ENCODE results near the gene SSBP4. TPM values are rescaled to one million over a fixed set of nuclear protein-coding genes. Genes with fewer than 3 reads are reported as not detected.

Gene SSBP4
- total and polyA plus RNA-seq, 12 donors, result 17.6 to 51.6 (median 30.1) TPM

- ATAC-seq, result no peak
- peak overlapping the region in 9 of 10 donors; percentile 10 to 57 (median 51) for H3K4me3 ChIP-seq
- TF ChIP-seq CTCF (IDR thresholded peaks at IDR 0.05), result no peak
- DNase-seq, result no peak
- peaks cover 0 to 32% (median 0%) of the 10 kb centered on the region in 9 donors for H3K36me3 ChIP-seq
- H3K4me1 ChIP-seq, result peaks cover 18 to 70% (median 45%) of the 10 kb centered on the region in 9 donors
- peaks cover 0 to 16% (median 0%) of the 10 kb centered on the region in 7 donors for H3K27me3 ChIP-seq
- H3K27ac ChIP-seq, result peak overlapping the region in 7 of 10 donors; percentile 32 to 62 (median 44)
- WGBS, 2 donors, result 18% methylated on average over 49 to 59 of the region's 59 CpGs
- H3K9me3 ChIP-seq, result no peaks in the 10 kb centered on the region
- intact Hi-C loops (cut with DNase I), result no loop called here
These were observed 14.0 kb downstream of the SSBP4 start for GRCh38 chr19:18433015-18433691.

- peaks cover 0 to 29% (median 0%) of the 10 kb centered on the region in 9 donors for H3K36me3 ChIP-seq
- peak overlapping the region in 7 of 10 donors; percentile 32 to 62 (median 44) for H3K27ac ChIP-seq
- peaks cover 0 to 23% (median 0%) of the 10 kb centered on the region in 7 donors for H3K27me3 ChIP-seq
- ATAC-seq (no peak), DNase-seq (no peak)
- WGBS, 2 donors, result 17 to 23% methylated on average over 37 to 59 of the region's 60 CpGs
- H3K9me3 ChIP-seq, result no peaks in the 10 kb centered on the region
- no peak for TF ChIP-seq CTCF (IDR thresholded peaks at IDR 0.05)
- intact Hi-C loops (cut with DNase I), result no loop called here
- H3K4me1 ChIP-seq, result peaks cover 20 to 70% (median 46%) of the 10 kb centered on the region in 9 donors
- peak overlapping the region in 9 of 10 donors; percentile 10 to 57 (median 51) for H3K4me3 ChIP-seq
These were observed 14.7 kb downstream of the SSBP4 start for GRCh38 chr19:18433735-18434398.

- intact Hi-C loops (cut with DNase I), result no loop called here
- no peak for TF ChIP-seq CTCF (IDR thresholded peaks at IDR 0.05)
- DNase-seq (no peak), ATAC-seq (no peak)
- Histone ChIP-seq H3K36me3 (peaks cover 0 to 29% (median 0%) of the 10 kb centered on the region in 9 donors), H3K9me3 (no peaks in the 10 kb centered on the region), H3K4me1 (peaks cover 14 to 65% (median 42%) of the 10 kb centered on the region in 9 donors), H3K27ac (peak overlapping the region in 4 of 10 donors; percentile 32 to 62 (median 46)), H3K4me3 (peak overlapping the region in 3 of 10 donors; percentile 51 to 57 (median 53)), H3K27me3 (peaks cover 0 to 23% (median 0%) of the 10 kb centered on the region in 7 donors)
- 90% methylated on average over 20 to 21 of the region's 21 CpGs for WGBS, 2 donors
These were observed 15.4 kb downstream of the SSBP4 start for GRCh38 chr19:18434411-18435175.

Measured in heart right ventricle (tissue), 16 donors.